ENCODE measurements around the gene HADHA. TPM values are rescaled to one million over a fixed set of nuclear protein-coding genes. Genes with fewer than 3 reads are reported as not detected.
"Not testable (repeated sequence)": the region's sequence is repeated elsewhere in the genome, so short reads cannot be mapped to it uniquely, and the experiment has no call there.

The HADHA gene
- total and polyA plus RNA-seq, 11 donors = 202 to 786 (median 360) TPM

DNA sequence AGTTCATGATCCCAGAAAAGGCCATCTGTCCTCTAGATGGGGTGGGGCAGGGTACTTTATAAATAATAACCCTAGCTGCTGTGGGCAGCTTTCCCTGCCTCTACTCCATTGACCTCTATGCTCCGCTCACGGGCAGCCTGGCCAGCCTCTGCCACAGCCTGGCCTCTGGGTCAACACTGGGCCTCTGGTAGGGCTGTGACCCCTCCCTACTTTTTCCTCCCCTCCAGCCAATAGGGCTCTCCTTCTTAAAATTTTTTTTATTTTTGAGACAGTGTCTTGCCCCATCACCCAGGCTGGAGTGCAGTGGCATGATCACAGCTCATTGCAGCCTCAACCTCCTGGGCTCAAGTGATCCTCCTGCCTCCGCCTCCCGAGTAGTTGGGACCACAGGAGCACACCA lies 75.6 kb downstream of the HADHA start:
- Histone ChIP-seq H3K36me3 (no peaks in the 10 kb centered on the region), H3K27me3 (peaks cover 7 to 24% (median 12%) of the 10 kb centered on the region in 9 donors), H3K4me3 (no peak overlapping the region), H3K9me3 (no peaks in the 10 kb centered on the region), H3K4me1 (peaks cover 0 to 17% (median 6%) of the 10 kb centered on the region in 12 donors), H3K27ac (no peak overlapping the region)
- TF ChIP-seq, protein P1, sequence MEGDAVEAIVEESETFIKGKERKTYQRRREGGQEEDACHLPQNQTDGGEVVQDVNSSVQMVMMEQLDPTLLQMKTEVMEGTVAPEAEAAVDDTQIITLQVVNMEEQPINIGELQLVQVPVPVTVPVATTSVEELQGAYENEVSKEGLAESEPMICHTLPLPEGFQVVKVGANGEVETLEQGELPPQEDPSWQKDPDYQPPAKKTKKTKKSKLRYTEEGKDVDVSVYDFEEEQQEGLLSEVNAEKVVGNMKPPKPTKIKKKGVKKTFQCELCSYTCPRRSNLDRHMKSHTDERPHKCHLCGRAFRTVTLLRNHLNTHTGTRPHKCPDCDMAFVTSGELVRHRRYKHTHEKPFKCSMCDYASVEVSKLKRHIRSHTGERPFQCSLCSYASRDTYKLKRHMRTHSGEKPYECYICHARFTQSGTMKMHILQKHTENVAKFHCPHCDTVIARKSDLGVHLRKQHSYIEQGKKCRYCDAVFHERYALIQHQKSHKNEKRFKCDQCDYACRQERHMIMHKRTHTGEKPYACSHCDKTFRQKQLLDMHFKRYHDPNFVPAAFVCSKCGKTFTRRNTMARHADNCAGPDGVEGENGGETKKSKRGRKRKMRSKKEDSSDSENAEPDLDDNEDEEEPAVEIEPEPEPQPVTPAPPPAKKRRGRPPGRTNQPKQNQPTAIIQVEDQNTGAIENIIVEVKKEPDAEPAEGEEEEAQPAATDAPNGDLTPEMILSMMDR (IDR thresholded peaks at IDR 0.05) = no peak
- no peak for TF ChIP-seq POLR2A (IDR thresholded peaks at IDR 0.05)
- ATAC-seq (no peak), DNase-seq (peak in 1 of 5 donors; percentile 9)
- intact Hi-C loops (cut with DNase I) = no loop called here
- 90 to 94% (median 91%) methylated on average over 4 of the region's 4 CpGs for WGBS, 4 donors

DNA sequence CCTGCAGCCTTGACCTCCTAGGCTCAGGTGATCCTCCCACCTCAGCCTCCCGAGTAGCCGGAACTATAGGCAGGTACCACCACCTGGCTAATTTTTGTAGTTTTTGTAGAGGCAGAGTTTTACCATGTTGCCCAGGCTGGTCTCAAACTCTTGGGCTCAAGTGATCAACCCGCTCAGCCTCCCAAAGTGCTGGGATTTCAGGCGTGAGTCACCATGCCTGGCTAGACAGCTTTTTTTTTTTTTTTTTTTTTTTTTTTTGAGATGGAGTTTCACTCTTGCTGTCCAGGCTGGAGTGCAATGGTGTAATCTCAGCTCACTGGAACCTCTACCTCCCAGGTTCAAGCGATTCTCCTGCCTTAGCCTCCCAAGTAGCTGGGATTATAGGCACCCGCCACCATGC lies 77.9 kb downstream of the HADHA start:
- H3K4me1 ChIP-seq; H3K9me3 ChIP-seq; H3K4me3 ChIP-seq; H3K27me3 ChIP-seq; intact Hi-C loops (cut with DNase I); H3K27ac ChIP-seq; H3K36me3 ChIP-seq; ATAC-seq: not testable (repeated sequence)
- WGBS, 4 donors = 95 to 98% (median 97%) methylated on average over 6 of the region's 6 CpGs
- peak in 1 of 5 donors; percentile 7 for DNase-seq

DNA sequence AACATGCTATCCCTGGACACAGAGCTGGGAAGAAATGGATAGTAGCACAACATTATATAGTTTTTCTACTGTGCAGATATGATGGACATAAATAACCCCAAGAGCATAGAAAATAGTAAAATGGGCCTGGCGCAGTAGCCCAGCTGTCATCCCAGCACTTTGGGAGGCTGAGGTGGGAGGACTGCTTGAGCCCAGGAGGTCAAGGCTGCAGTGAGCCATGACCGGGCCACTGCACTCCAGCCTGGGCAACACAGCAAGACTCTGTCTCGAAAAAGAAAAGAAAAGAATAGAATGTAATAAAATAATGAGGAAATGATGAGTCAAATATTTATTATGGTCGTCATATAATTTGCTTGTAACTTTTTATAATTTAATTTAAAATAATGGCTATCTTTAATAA lies 79.0 kb downstream of the HADHA start:
- WGBS, 4 donors = 89 to 95% (median 91%) methylated on average over 4 of the region's 4 CpGs
- ATAC-seq = no peak

DNA sequence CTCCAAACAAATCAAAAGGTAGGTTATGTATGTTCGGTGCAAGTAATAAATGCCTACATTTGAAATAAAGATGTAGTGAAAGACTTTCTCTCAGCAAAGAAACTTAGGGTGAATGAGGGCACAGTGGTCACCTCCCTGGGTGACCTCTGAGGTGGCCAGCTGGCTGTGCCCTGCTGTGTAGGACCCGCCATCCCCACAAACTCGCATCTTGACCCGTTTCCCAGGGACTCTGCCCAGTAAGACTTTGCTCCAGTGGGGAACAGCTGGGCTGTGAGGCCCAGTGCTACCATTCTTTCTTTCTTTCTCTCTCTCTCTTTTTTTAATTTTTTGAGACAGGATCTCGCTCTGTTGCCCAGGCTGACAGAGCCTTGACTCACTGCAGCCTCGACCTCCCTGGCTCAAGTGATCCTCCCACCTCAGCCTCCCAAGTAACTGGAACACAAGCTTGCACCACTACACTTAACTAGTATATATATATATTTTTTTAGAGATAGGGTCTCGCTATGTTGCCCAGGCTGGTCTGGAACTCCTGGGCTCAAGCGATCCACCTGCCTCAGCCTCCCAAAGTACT lies 79.7 kb downstream of the HADHA start:
- TF ChIP-seq, protein P1 (IDR thresholded peaks at IDR 0.05) = no peak
- TF ChIP-seq POLR2A (IDR thresholded peaks at IDR 0.05) = no peak
- peak in 1 of 5 donors; percentile 10 for DNase-seq
- ATAC-seq = no peak
- WGBS, 4 donors = 88 to 93% (median 91%) methylated on average over 8 of the region's 8 CpGs
- H3K27ac ChIP-seq = peak overlapping the region in 7 of 12 donors; percentile 26 to 73 (median 61)
- intact Hi-C loops (cut with DNase I) = no loop called here
- no peaks in the 10 kb centered on the region for H3K36me3 ChIP-seq
- peaks cover 0 to 9% (median 0%) of the 10 kb centered on the region in 12 donors for H3K4me1 ChIP-seq
- no peak overlapping the region for H3K4me3 ChIP-seq
- no peaks in the 10 kb centered on the region for H3K9me3 ChIP-seq
- H3K27me3 ChIP-seq = no peaks in the 10 kb centered on the region

More for the DNA sequence above, 79.0 kb downstream of the HADHA start:
- H3K9me3 ChIP-seq = no peaks in the 10 kb centered on the region
- no peak for DNase-seq
- no peaks in the 10 kb centered on the region for H3K36me3 ChIP-seq
- no peaks in the 10 kb centered on the region for H3K27me3 ChIP-seq
- no peak for TF ChIP-seq POLR2A (IDR thresholded peaks at IDR 0.05)
- TF ChIP-seq, protein P1 (IDR thresholded peaks at IDR 0.05) = no peak
- peaks cover 0 to 9% (median 0%) of the 10 kb centered on the region in 12 donors for H3K4me1 ChIP-seq
- H3K4me3 ChIP-seq = no peak overlapping the region
- H3K27ac ChIP-seq = no peak overlapping the region
- intact Hi-C loops (cut with DNase I) = no loop called here

DNA sequence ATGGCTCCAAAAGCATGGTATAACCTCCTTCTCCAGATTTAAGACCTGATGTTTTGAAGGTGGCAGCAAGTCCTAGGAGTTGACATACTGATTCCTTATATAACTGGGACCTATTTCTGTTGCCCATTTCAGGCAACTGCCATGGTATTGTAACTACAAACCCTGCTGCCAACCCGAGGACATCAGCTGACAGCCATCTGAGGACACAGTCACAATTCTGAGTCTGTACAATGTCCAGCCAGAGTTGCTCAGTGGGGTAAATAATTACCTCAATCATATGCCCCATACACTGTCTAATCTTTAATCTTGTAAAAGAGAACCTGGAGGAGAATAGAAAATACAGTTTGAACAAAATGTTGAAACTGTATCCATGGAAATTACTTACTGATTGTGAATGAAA lies 80.2 kb downstream of the HADHA start:
- ATAC-seq = peak; percentile 87 to 94 (median 90)
- intact Hi-C loops (cut with DNase I) = no loop called here
- no peak overlapping the region for H3K4me3 ChIP-seq
- peak overlapping the region in 7 of 12 donors; percentile 26 to 73 (median 61) for H3K27ac ChIP-seq
- H3K9me3 ChIP-seq = no peaks in the 10 kb centered on the region
- DNase-seq = peak in 1 of 5 donors; percentile 52
- WGBS, 4 donors = 32 to 43% (median 38%) methylated on average over 1 of the region's 1 CpG
- no peaks in the 10 kb centered on the region for H3K27me3 ChIP-seq
- TF ChIP-seq, protein P1 (IDR thresholded peaks at IDR 0.05) = no peak
- no peak for TF ChIP-seq POLR2A (IDR thresholded peaks at IDR 0.05)
- no peaks in the 10 kb centered on the region for H3K36me3 ChIP-seq
- peaks cover 0 to 9% (median 0%) of the 10 kb centered on the region in 12 donors for H3K4me1 ChIP-seq

Data from heart left ventricle (tissue), 16 donors.